Cardiac muscle cell (in vitro differentiated cells and primary cell): ENCODE results near the gene NIPBL. TPM values are rescaled to one million over a fixed set of nuclear protein-coding genes. Genes with fewer than 3 reads are reported as not detected.
A peak's percentile ranks its signal among the peaks of the same experiment; 100 is the strongest.
"Not testable (repeated sequence)": the region's sequence is repeated elsewhere in the genome, so short reads cannot be mapped to it uniquely, and the experiment has no call there.

Experiments
- DNase-seq, 2 donors: peaks; one replicate each; pipeline versions ENCODE4 v3.0.0 to v3.0.0-alpha.2; 2010 to 2017; ENCODE audit warnings: low read depth in 1 of 2, low spot score in 1 of 2
- H3K27ac ChIP-seq: fragments of 200-600 bp; sonication (generic); 2 replicates; pipeline ENCODE4 v1.5.1; 2016
- H3K27me3 ChIP-seq: fragments of 200-600 bp; sonication (generic); 2 replicates; pipeline ENCODE4 v1.6.0; 2016; ENCODE audit warnings: control low read depth
- H3K36me3 ChIP-seq: fragments of 200-600 bp; sonication (generic); 2 replicates; pipeline ENCODE4 v1.5.1; 2016; ENCODE audit warnings: control low read depth
- H3K4me1 ChIP-seq: fragments of 200-600 bp; sonication (generic); 2 replicates; pipeline ENCODE4 v1.8.1; 2017; ENCODE audit warnings: low read depth, mild to moderate bottlenecking, mixed run types
- H3K4me3 ChIP-seq: fragments of 200-600 bp; sonication (generic); 2 replicates; pipeline ENCODE4 v1.5.1; 2016; ENCODE audit warnings: mild to moderate bottlenecking
- H3K9me3 ChIP-seq: fragments of 200-600 bp; sonication (generic); 2 replicates; pipeline ENCODE4 v1.5.1; 2017; ENCODE audit warnings: low read depth, mild to moderate bottlenecking, control low read depth
- CTCF ChIP-seq: IDR thresholded peaks from 2 replicates; pipeline ENCODE4 v1.5.1; 2012; ENCODE audit warnings: low read depth, mild to moderate bottlenecking, low read length
- polyA plus RNA-seq: library from polyadenylated mRNA; unstranded; fragments of >200 nt; fragmentation: Nextera tagmentation; extraction: Ambion mirVana; gene quantifications from 2 replicates; pipeline ENCODE4 v1.2.1, GENCODE V29; 2016
- total RNA-seq: library from RNA; depleted of rRNA; stranded (reverse); fragments of >200 nt; gene quantifications from 2 replicates; pipeline ENCODE4 v1.2.3, GENCODE V29; 2016

NIPBL gene
- total and polyA plus RNA-seq, 2 experiments from 2014 or later = 19.1 to 43.9 TPM

GRCh38 chr5:36889264-36889663 is 12.7 kb downstream of the NIPBL start:
- TF ChIP-seq CTCF = no peak
- H3K27me3 ChIP-seq = no peaks in the 10 kb centered on the region
- no peak overlapping the region for H3K4me3 ChIP-seq
- H3K36me3 ChIP-seq = no peaks in the 10 kb centered on the region
- H3K27ac ChIP-seq = no peak overlapping the region
- H3K4me1 ChIP-seq = no peaks in the 10 kb centered on the region
- no peak for DNase-seq
- no peaks in the 10 kb centered on the region for H3K9me3 ChIP-seq

- no peaks in the 10 kb centered on the region for H3K27me3 ChIP-seq
- no peaks in the 10 kb centered on the region for H3K4me1 ChIP-seq
- no peaks in the 10 kb centered on the region for H3K9me3 ChIP-seq
- no peak for DNase-seq
- H3K4me3 ChIP-seq = no peak overlapping the region
- TF ChIP-seq CTCF = no peak
- no peaks in the 10 kb centered on the region for H3K36me3 ChIP-seq
- no peak overlapping the region for H3K27ac ChIP-seq
Measured at GRCh38 chr5:36891266-36891665, 14.7 kb downstream of the NIPBL start.

GRCh38 chr5:36892085-36892830 is 15.7 kb downstream of the NIPBL start:
- H3K4me3 ChIP-seq, H3K36me3 ChIP-seq, DNase-seq, H3K9me3 ChIP-seq, H3K4me1 ChIP-seq, H3K27me3 ChIP-seq, H3K27ac ChIP-seq: not testable (repeated sequence)

GRCh38 chr5:36894954-36895353 is 18.4 kb downstream of the NIPBL start:
- H3K27ac ChIP-seq = no peak overlapping the region
- peaks cover 4% of the 10 kb centered on the region for H3K4me1 ChIP-seq
- no peaks in the 10 kb centered on the region for H3K36me3 ChIP-seq
- no peak for DNase-seq
- no peaks in the 10 kb centered on the region for H3K9me3 ChIP-seq
- TF ChIP-seq CTCF = no peak
- no peak overlapping the region for H3K4me3 ChIP-seq
- no peaks in the 10 kb centered on the region for H3K27me3 ChIP-seq

- peaks cover 4% of the 10 kb centered on the region for H3K4me1 ChIP-seq
- H3K27ac ChIP-seq = no peak overlapping the region
- TF ChIP-seq CTCF = no peak
- no peak overlapping the region for H3K4me3 ChIP-seq
- no peaks in the 10 kb centered on the region for H3K27me3 ChIP-seq
- H3K36me3 ChIP-seq = no peaks in the 10 kb centered on the region
- H3K9me3 ChIP-seq = no peaks in the 10 kb centered on the region
- no peak for DNase-seq
Measured at GRCh38 chr5:36896476-36896875, 19.9 kb downstream of the NIPBL start.

- no peak overlapping the region for H3K4me3 ChIP-seq
- peak in 1 of 2 donors; percentile 35 for DNase-seq
- no peaks in the 10 kb centered on the region for H3K9me3 ChIP-seq
- no peak overlapping the region for H3K27ac ChIP-seq
- peaks cover 4% of the 10 kb centered on the region for H3K4me1 ChIP-seq
- H3K27me3 ChIP-seq = no peaks in the 10 kb centered on the region
- TF ChIP-seq CTCF = no peak
- H3K36me3 ChIP-seq = no peaks in the 10 kb centered on the region
Measured at GRCh38 chr5:36897616-36898015, 21.0 kb downstream of the NIPBL start.
